Suppressor macrophage (primary cell): ENCODE measurements around the gene MAMSTR.
"Not testable (repeated sequence)": the region's sequence is repeated elsewhere in the genome, so short reads cannot be mapped to it uniquely, and the experiment has no call there.

ENCODE experiments used
- DNase-seq, 4 experiments: peaks; one replicate each; pipeline ENCODE4 v3.0.0-alpha.2; 2020 to 2022

Gene MAMSTR

GRCh38 chr19:48685583-48685982 is 33.9 kb downstream of the MAMSTR start:
- DNase-seq: no peak

GRCh38 chr19:48683349-48683748 is 36.2 kb downstream of the MAMSTR start:
- peak in 3 of 4 experiments; percentile 16 to 60 (median 31) for DNase-seq

GRCh38 chr19:48681127-48681470 is 38.4 kb downstream of the MAMSTR start:
- peak; percentile 53 to 81 (median 66) for DNase-seq

GRCh38 chr19:48680436-48681126 is 38.9 kb downstream of the MAMSTR start:
- no peak for DNase-seq

- not testable (repeated sequence) for DNase-seq
These were observed 39.5 kb downstream of the MAMSTR start for GRCh38 chr19:48680006-48680405.

- no peak for DNase-seq
These were observed 41.3 kb downstream of the MAMSTR start for GRCh38 chr19:48678201-48678600.

- no peak for DNase-seq
These were observed 42.6 kb downstream of the MAMSTR start for GRCh38 chr19:48676887-48677286.

- DNase-seq: no peak
These were observed 43.0 kb downstream of the MAMSTR start for GRCh38 chr19:48676487-48676886.

- DNase-seq: peak; percentile 89 to 93 (median 90)
These were observed 44.4 kb downstream of the MAMSTR start for GRCh38 chr19:48674921-48675824.

GRCh38 chr19:48674216-48674809 is 45.2 kb downstream of the MAMSTR start:
- no peak for DNase-seq

GRCh38 chr19:48673436-48674100 is 46.0 kb downstream of the MAMSTR start:
- no peak for DNase-seq

GRCh38 chr19:48672994-48673393 is 46.5 kb downstream of the MAMSTR start, which contains the start of gene NTN5:
Gene NTN5, minus strand, starts transcription at chr19:48673017. Its CDS starts 2,031 bp downstream, at chr19:48670986.
- DNase-seq: no peak

GRCh38 chr19:48671446-48671995 is 48.0 kb downstream of the MAMSTR start:
- DNase-seq: no peak

- no peak for DNase-seq
These were observed 48.7 kb downstream of the MAMSTR start for GRCh38 chr19:48670699-48671445.

- DNase-seq: no peak
These were observed 49.4 kb downstream of the MAMSTR start for GRCh38 chr19:48669903-48670668.

- DNase-seq: no peak
These were observed 50.8 kb downstream of the MAMSTR start for GRCh38 chr19:48668761-48669160.

GRCh38 chr19:48668332-48668731 is 51.2 kb downstream of the MAMSTR start:
- no peak for DNase-seq

- no peak for DNase-seq
These were observed 53.7 kb downstream of the MAMSTR start for GRCh38 chr19:48665786-48666185.

GRCh38 chr19:48664476-48664875 is 55.0 kb downstream of the MAMSTR start:
- no peak for DNase-seq

- DNase-seq: no peak
These were observed 55.9 kb downstream of the MAMSTR start for GRCh38 chr19:48663667-48664066.
